Pancreas (tissue), 10 donors: ENCODE data around the gene TSSK2. TPM values are rescaled to one million over a fixed set of nuclear protein-coding genes. Genes with fewer than 3 reads are reported as not detected.

Experiments used
- ATAC-seq, 4 donors: fragments of 200-7000 bp; cut with Tn5 transposase; one replicate each; pipeline versions ENCODE4 v1.8.0 to v1.9.1; 2020; ENCODE audit warnings: mild to moderate bottlenecking in 4 of 4, moderate library complexity in 4 of 4
- DNase-seq, 6 donors: peaks; one replicate each; pipeline ENCODE4 v3.0.0-alpha.2; 2020
- FAIRE-seq: peaks from 2 replicates; lab custom pipeline; 2012; peaks lifted over from hg19 to GRCh38; lab: Jason Lieb, UNC
- H3K27ac ChIP-seq, 4 donors: fragments of 200-600 bp; sonication (generic); 1 replicate in 3 of 4; 2 replicates in 1 of 4; pipeline versions ENCODE4 v1.5.0 to v1.8.0; 2020
- H3K27me3 ChIP-seq, 4 donors: fragments of 200-600 bp; one replicate each; pipeline ENCODE4 v1.8.0; 2021
- H3K36me3 ChIP-seq, 3 donors: fragments of 200-600 bp; sonication (generic) in 1 of 3; one replicate each; pipeline versions ENCODE4 v1.5.0 to v1.8.0; 2020 to 2021
- H3K4me1 ChIP-seq, 3 donors: fragments of 200-600 bp; one replicate each; pipeline ENCODE4 v1.8.0; 2021
- H3K4me3 ChIP-seq, 4 donors: fragments of 200-600 bp; sonication (generic) in 2 of 4; one replicate each; pipeline versions ENCODE4 v1.5.0 to v1.8.0; 2020 to 2021
- H3K9me3 ChIP-seq, 4 donors: fragments of 200-600 bp; one replicate each; pipeline ENCODE4 v1.8.0; 2021
- WGBS, 2 donors: extraction: QIAGEN DNeasy Blood & Tissue Kit; methylation state at CpG; one replicate each; pipeline ENCODE4 v1.1.7; 2013; 5-methylcytosine and 5-hydroxymethylcytosine counted together
- intact Hi-C, 3 donors: fragments of 100-400 bp; cut with DNase I; formaldehyde crosslinking; loops; one replicate each; pipeline versions ENCODE4 v1.11.1 to v1.14.2; 2022
- polyA plus RNA-seq, 2 donors: library from polyadenylated mRNA; stranded (reverse); fragments of 200-250 nt; gene quantifications; one replicate each; pipeline ENCODE4 v1.2.3, GENCODE V29; 2013
- total RNA-seq, 6 donors: library from RNA; stranded (reverse); fragmentation: NEBNext Ultra II Directional in 4 of 6; extraction: Animal tissue kit (Norgen Biotek cat#: 25700) in 4 of 6; gene quantifications; one replicate each; pipeline versions ENCODE4 v1.2.1 to v1.2.4, GENCODE V29; 2021 to 2023
- TF ChIP-seq, protein P1 (sequence below), 4 donors: fragments of 200-600 bp; sonication (generic) in 3 of 4; IDR thresholded peaks; one replicate each; pipeline versions ENCODE4 v1.5.0 to v1.8.0; 2021; ENCODE audit warnings: antibody characterized with exemption in 4 of 4
- donor health status: healthy with polysubstance abuse.
- donor health status: DM: no; HTN: no; CAD: no; lungs with moderate emphysema.
- donor health status: DM: no; HTN: no; CAD: no.
- donor health status: control.
- donor health status: control.
- donor health status: Bipolar disorder and iron deficiency.
- donor health status: DM: yes; HTN: yes; CAD: no.
- donor health status: DM: no; HTN: no; CAD: no.
- donor health status: DM: no; HTN: no; CAD: no.
- donor health status: DM: yes; HTN: yes; CAD: no.

Gene TSSK2
- total and polyA plus RNA-seq, 8 donors = 0.08 to 0.31 (median 0.18) TPM; not detected in 4

DNA sequence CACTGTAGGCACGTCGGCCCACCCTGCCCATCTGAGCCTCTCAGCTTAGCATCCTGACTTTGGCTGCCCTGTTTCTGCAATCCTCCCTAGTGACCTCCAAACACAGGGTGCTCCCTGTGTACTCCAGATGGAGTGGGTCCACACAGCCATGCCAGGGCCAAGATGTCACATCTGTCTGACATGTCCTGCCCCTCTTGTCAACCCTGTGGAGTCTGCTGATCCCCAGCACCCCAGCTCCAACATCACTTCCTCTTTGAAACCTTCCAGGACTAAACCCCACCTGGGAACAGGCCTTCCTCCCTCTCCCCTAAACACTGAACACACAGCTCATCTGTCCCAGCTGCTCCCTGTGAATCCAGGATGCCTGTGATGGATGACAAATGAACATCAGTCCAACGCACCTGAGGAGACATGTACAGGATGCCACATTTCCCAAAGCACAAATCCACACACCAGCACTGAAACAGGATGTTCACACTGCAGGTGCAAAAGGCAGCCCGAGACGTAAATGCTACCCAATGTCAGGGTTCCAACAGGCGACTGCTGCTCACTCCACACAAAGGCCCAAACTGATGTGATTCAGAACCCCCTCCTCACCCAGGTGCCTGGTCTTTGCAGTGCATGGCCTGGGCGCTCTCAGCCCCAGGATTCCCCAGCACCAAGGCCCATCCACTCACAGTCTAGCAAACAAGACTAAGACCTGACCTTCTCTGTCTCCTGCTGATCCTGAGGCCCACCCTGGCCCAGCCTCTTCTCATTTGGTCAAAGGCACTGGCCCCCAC, 2.0 kb upstream of the TSSK2 start:
- no peaks in the 10 kb centered on the region for H3K9me3 ChIP-seq

DNA sequence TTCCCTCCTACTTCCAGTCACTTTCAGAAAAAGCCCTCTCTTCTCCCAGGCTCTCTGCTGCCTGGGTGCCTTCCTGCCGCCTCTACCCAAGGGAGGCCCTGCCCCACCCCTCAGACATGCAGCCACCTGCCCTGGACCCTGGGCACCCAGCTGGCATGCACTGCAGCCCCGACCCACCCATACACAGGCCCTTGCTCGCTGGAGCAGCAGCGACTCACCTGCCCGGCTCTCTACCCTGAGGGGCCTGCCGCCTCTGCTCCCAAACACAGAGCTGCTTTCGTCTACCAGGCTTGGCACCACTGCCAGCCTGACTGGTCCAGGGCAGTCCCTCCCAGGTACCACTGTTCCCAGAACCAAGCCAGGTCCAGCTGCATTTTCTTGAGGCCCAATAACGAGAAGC, 1.2 kb upstream of the TSSK2 start:
- H3K27ac ChIP-seq = no peak overlapping the region
- H3K9me3 ChIP-seq = no peaks in the 10 kb centered on the region
- FAIRE-seq (no peak), DNase-seq (peak in 1 of 6 donors; percentile 65), ATAC-seq (no peak)
- H3K36me3 ChIP-seq = peaks cover 0 to 13% (median 11%) of the 10 kb centered on the region in 3 donors
- H3K4me3 ChIP-seq = no peak overlapping the region
- 75 to 81% methylated on average over 8 of the region's 8 CpGs for WGBS, 2 donors
- TF ChIP-seq, protein P1, sequence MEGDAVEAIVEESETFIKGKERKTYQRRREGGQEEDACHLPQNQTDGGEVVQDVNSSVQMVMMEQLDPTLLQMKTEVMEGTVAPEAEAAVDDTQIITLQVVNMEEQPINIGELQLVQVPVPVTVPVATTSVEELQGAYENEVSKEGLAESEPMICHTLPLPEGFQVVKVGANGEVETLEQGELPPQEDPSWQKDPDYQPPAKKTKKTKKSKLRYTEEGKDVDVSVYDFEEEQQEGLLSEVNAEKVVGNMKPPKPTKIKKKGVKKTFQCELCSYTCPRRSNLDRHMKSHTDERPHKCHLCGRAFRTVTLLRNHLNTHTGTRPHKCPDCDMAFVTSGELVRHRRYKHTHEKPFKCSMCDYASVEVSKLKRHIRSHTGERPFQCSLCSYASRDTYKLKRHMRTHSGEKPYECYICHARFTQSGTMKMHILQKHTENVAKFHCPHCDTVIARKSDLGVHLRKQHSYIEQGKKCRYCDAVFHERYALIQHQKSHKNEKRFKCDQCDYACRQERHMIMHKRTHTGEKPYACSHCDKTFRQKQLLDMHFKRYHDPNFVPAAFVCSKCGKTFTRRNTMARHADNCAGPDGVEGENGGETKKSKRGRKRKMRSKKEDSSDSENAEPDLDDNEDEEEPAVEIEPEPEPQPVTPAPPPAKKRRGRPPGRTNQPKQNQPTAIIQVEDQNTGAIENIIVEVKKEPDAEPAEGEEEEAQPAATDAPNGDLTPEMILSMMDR (IDR thresholded peaks at IDR 0.05) = no peak
- no peaks in the 10 kb centered on the region for H3K27me3 ChIP-seq
- intact Hi-C loops = loop anchor here in 1 of 3 donors (10.0 kb wide), 2 partner anchors 75 to 95 kb away; no protein-coding TSS in a partner anchor
- no peaks in the 10 kb centered on the region for H3K4me1 ChIP-seq

More for the DNA sequence above, 2.0 kb upstream of the TSSK2 start:
- Histone ChIP-seq H3K27ac (no peak overlapping the region), H3K27me3 (no peaks in the 10 kb centered on the region), H3K4me3 (no peak overlapping the region), H3K36me3 (peaks cover 0 to 7% (median 6%) of the 10 kb centered on the region in 3 donors), H3K4me1 (no peaks in the 10 kb centered on the region)
- TF ChIP-seq, protein P1 (IDR thresholded peaks at IDR 0.05) = no peak
- whole genome bisulfite sequencing, 2 donors = 86 to 93% methylated on average over 7 of the region's 7 CpGs
- FAIRE-seq = no peak
- peak in 1 of 6 donors; percentile 28 for DNase-seq
- intact Hi-C loops = no loop called here
- ATAC-seq = no peak

DNA sequence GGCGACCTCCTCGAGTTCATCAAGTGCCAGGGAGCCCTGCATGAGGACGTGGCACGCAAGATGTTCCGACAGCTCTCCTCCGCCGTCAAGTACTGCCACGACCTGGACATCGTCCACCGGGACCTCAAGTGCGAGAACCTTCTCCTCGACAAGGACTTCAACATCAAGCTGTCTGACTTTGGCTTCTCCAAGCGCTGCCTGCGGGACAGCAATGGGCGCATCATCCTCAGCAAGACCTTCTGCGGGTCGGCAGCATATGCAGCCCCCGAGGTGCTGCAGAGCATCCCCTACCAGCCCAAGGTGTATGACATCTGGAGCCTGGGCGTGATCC, 542 bp downstream of the TSSK2 start:
- Histone ChIP-seq H3K27me3 (no peaks in the 10 kb centered on the region), H3K27ac (no peak overlapping the region), H3K4me3 (no peak overlapping the region), H3K36me3 (peaks cover 0 to 18% (median 11%) of the 10 kb centered on the region in 3 donors), H3K4me1 (no peaks in the 10 kb centered on the region), H3K9me3 (no peaks in the 10 kb centered on the region)
- FAIRE-seq (no peak), DNase-seq (peak in 1 of 6 donors; percentile 54), ATAC-seq (no peak)
- 94 to 96% methylated on average over 19 of the region's 19 CpGs for WGBS, 2 donors
- intact Hi-C loops = loop anchor here in 1 of 3 donors (10.0 kb wide), 2 partner anchors 77 to 93 kb away; no protein-coding TSS in a partner anchor
- TF ChIP-seq, protein P1 (IDR thresholded peaks at IDR 0.05) = no peak

DNA sequence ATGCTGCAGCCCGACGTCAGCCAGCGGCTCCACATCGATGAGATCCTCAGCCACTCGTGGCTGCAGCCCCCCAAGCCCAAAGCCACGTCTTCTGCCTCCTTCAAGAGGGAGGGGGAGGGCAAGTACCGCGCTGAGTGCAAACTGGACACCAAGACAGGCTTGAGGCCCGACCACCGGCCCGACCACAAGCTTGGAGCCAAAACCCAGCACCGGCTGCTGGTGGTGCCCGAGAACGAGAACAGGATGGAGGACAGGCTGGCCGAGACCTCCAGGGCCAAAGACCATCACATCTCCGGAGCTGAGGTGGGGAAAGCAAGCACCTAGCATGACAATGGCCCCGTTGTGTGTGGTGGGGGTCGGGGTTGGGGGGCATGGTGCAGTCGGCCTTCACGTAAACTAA, 1.0 kb downstream of the TSSK2 start:
- Histone ChIP-seq H3K36me3 (peaks cover 0 to 22% (median 11%) of the 10 kb centered on the region in 3 donors), H3K4me3 (no peak overlapping the region), H3K27ac (no peak overlapping the region), H3K4me1 (no peaks in the 10 kb centered on the region), H3K9me3 (no peaks in the 10 kb centered on the region), H3K27me3 (no peaks in the 10 kb centered on the region)
- TF ChIP-seq, protein P1 (IDR thresholded peaks at IDR 0.05) = no peak
- ATAC-seq = no peak
- FAIRE-seq = no peak
- intact Hi-C loops = loop anchor here in 1 of 3 donors (10.0 kb wide), 2 partner anchors 77 to 93 kb away; no protein-coding TSS in a partner anchor
- peak in 3 of 6 donors; percentile 18 to 51 (median 39) for DNase-seq
- 91 to 95% methylated on average over 20 of the region's 20 CpGs for WGBS, 2 donors
